CD4-positive, alpha-beta T cell treated with Interleukin-6 at 100 ng/mL for 8 hours (primary cell): ENCODE data around the gene C2CD5.
"Not testable (repeated sequence)": the region's sequence is repeated elsewhere in the genome, so short reads cannot be mapped to it uniquely, and the experiment has no call there.

Experiments
- DNase-seq: peaks from one replicate; pipeline ENCODE4 v3.0.0-alpha.2; 2020; ENCODE audit warnings: mixed read lengths, low spot score

The C2CD5 gene

GRCh38 chr12:22536346-22536945, 7.9 kb downstream of the C2CD5 start:
- no peak for DNase-seq

- no peak for DNase-seq
Observed at GRCh38 chr12:22535478-22535877, 8.9 kb downstream of the C2CD5 start.

DNA sequence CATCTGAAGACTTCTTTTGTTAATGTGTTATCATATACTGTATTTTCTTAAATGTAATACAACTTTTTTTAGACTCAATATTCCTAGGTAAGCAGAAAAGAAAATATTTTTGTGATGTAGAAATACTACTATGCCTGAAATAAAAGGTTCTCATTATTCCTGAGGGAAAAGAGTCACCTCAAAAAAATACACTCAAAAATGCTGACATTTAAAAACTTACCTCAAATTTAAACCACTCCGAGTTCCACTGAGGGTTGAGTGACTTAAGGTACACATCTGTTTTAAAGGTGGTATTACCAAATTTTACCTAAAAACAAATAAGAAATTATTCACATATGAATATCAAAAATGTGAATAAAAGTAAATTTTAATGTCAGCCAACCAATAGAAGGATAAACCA, 9.3 kb downstream of the C2CD5 start:
- no peak for DNase-seq

DNA sequence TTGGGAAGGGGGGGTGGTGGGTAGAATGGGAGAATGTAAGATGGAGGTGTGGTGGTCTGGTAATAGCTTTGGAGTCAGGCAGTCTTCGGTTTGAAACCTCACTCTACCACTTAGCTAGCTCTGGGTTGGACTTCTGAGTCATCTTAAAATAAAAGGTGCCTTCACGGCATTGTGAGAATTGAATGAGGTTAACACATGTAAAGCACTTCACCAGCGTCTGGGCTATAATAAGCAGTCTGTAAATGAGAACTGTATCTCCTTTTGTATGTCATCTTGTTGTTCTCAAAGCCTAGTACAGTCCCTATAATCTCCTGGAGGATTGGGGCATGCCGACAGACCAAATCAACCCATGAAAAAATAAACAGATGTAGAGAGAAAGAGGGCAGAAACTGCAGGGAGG, 11.2 kb downstream of the C2CD5 start:
- DNase-seq, result no peak

DNA sequence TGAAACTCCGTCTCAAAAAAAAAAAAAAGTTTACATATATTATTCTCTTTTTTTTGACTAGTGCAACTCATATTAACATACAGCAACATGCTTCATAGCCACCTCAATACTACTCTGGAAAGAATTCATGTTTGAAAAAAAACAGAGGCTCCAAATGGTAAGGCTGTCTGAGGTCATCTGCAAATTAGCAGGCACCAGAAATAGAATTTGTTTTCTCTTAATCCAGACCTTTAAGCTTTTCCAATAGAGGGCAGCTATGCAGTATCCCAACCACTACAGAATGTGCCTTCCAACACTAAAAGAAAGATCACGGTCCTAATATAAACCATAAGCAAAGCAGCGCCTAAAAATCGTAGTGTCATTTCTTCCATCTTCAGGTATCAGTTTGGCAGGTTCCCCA, 12.0 kb downstream of the C2CD5 start:
- DNase-seq, result no peak

DNA sequence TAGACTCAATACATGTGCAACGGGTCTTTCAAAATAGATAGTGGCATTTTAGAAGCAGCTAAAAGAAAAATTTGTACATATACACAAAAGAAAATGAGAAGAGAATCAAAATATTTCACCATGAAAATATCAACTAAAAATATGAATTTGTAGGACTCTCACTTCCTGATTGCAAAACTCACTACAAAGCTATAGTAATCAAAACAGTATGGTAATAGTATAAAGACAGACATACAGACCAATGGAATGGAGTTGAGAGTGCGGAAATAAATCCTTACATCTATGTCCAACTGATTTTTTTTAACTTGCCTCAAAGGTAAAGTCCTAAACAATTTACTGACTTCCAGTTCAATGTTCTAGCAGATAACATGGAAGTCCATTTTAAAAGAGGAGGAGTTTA, 13.1 kb downstream of the C2CD5 start:
- DNase-seq, result no peak

- peak; percentile 42 for DNase-seq
Observed at GRCh38 chr12:22529281-22530060, 14.9 kb downstream of the C2CD5 start.

GRCh38 chr12:22527999-22528398, 16.3 kb downstream of the C2CD5 start:
- DNase-seq, result no peak

GRCh38 chr12:22526836-22527235, 17.5 kb downstream of the C2CD5 start:
- no peak for DNase-seq

- no peak for DNase-seq
Observed at GRCh38 chr12:22525426-22525825, 18.9 kb downstream of the C2CD5 start.

DNA sequence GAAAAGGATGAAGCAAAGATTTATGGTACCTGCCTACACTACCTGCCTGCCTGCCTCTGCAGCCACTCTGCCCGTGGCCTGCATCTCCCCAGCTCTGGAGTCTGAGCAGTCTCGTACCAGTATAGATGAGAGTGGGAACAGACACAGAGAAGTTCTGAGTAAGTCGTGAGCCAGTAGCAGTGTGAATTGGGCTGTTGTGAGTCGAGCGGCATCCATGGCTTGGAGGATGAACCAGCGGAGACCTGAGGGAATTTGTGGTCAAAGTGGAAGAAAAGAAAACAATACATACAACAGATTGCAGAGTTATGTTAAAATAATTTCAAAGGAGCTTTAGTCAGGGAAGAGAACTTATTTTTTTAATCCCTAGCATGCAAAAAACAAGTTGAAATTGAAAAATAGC, 25.3 kb downstream of the C2CD5 start:
- DNase-seq, result no peak

- no peak for DNase-seq
Observed at GRCh38 chr12:22518060-22518719, 26.2 kb downstream of the C2CD5 start.

DNA sequence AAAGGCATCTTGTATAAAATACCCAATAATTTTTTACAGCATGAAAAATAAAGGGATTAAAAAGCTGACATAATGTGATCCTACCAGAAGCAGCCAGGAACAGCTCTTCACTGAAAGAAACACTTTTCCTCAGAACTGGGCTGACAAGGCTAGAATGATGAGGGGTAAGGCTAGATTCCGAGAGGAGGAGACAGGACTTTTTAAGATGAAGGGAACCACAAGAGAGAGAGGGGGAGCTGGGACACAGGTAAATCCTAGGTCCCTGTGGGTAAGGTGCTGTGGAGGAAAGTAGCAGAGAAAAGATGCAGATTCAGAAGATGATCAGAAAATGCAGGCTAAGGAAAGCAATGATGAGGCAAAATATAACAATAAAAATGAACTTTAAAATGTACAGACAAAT, 29.5 kb downstream of the C2CD5 start:
- DNase-seq, result no peak

DNA sequence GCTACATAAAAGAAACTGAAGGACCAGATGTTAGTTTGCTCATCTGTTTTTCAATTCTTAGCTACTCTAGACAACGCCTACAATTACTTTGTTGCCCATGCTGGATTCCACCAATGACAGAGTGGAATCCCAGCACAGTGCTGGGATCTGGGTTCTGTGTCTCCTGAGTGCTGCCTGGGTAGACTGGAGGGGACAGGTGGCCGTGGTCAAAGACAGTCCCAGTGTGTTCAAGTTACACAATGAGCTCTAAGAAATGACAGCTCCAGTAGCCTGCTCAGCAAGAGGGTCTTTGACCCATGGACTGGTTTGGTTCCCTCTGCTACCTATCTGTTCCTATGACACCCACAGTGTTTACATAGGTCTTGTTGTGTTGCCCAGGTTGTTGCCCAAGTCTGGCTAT, 38.5 kb downstream of the C2CD5 start:
- DNase-seq, result no peak

- DNase-seq, result no peak
Observed at GRCh38 chr12:22500100-22500499, 44.2 kb downstream of the C2CD5 start.

- DNase-seq, result no peak
Observed at GRCh38 chr12:22499445-22499844, 44.9 kb downstream of the C2CD5 start.

DNA sequence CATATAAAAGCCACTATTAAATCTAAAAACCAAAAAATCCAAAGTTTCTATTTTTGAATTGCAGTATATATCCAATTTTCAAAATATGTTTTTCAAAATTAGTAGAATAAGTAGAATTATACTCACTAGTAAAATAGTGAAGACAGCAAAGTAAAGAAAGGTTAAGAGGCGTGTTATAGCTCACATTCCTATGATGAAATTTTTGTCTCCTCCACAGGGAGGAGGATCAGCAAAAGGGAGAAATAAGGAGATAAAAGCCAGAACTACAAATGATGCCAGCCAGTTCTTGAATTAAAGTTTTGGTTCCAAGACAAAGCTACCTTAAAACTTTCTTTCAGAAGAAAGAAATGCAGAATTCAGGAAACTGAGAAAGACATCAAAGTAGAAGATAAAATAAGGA, 50.0 kb downstream of the C2CD5 start:
- DNase-seq, result no peak

GRCh38 chr12:22491034-22491433, 53.3 kb downstream of the C2CD5 start:
- no peak for DNase-seq

GRCh38 chr12:22488478-22488877, 55.9 kb downstream of the C2CD5 start:
- DNase-seq, result no peak

DNA sequence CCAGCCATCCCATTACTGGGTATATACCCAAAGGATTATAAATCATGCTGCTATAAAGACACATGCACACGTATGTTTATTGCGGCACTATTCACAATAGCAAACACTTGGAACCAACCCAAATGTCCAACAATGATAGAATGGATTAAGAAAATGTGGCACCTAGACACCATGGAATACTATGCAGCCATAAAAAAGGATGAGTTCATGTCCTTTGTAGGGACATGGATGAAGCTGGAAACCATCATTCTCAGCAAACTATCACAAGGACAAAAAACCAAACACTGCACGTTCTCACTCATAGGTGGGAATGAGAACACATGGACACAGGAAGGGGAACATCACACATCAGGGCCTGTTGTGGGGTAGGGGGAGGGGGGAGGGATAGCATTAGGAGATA, 56.7 kb downstream of the C2CD5 start:
- DNase-seq, result not testable (repeated sequence)

DNA sequence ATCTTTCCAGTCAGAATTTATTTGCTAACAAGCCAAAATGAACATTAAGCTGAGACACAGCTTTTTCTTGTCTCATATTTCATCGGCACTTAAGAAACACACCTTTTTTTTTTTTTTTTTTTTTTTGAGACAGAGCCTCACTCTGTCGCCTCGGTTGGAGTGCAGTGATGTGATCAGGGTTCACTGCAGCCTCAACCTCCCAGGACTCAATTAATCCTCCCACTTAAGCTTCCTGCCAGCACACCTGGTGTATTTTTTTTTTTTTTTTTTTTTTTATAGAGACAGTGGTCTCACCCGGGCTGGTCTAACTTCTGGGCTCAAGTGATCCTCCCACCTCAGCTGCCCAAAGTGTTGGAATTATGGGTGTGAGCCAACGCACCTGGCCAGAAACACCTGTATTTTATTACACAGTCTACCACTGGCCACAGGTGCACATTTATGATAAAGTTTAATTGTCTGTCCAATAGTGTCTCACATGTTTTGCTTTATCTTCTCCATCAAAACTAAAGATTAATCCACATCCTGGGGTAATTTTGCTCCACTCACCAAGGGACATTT, 62.7 kb downstream of the C2CD5 start:
- DNase-seq, result no peak

DNA sequence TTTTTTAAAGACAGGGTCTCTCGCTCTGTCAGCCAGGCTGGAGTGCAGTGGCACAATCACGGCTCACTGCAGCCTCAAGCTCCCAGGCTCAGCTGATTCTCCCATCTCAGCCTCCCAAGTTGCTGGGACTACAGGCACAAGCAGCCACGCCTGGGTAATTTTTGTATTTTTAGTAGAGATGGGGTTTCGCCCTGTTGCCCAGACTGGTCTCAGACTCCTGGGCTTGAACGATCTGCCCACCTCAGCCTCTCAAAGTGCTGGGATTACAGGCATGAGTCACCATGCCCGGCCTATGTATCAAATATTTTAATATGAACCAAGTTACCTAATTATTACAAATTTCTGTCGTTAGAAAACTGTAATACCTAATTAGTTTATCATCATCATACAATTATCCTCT, 63.5 kb downstream of the C2CD5 start:
- DNase-seq, result not testable (repeated sequence)

GRCh38 chr12:22480016-22480415, 64.3 kb downstream of the C2CD5 start:
- no peak for DNase-seq
